Hepatocyte (in vitro differentiated cells): ENCODE data around the gene AQP11. TPM values are rescaled to one million over a fixed set of nuclear protein-coding genes. Genes with fewer than 3 reads are reported as not detected.

Source experiments
- DNase-seq: peaks from one replicate; pipeline ENCODE4 v3.0.0-alpha.2; 2016; ENCODE audit warnings: low spot score
- H2AFZ ChIP-seq: fragments of 200-600 bp; sonication (generic); 2 replicates; pipeline ENCODE4 v1.6.0; 2016; ENCODE audit warnings: antibody characterized with exemption, mild to moderate bottlenecking
- H3K27ac ChIP-seq: fragments of 200-600 bp; sonication (generic); 2 replicates; pipeline ENCODE4 v1.5.1; 2016; ENCODE audit warnings: mild to moderate bottlenecking
- H3K27me3 ChIP-seq: fragments of 200-600 bp; sonication (generic); 2 replicates; pipeline ENCODE4 v1.6.1; 2016
- H3K36me3 ChIP-seq: fragments of 200-600 bp; sonication (generic); replicated peaks from 2 replicates; pipeline ENCODE4 v1.5.1; 2016; ENCODE audit warnings: low read depth; ENCODE audit not compliant: insufficient read depth
- H3K4me1 ChIP-seq: fragments of 200-600 bp; sonication (generic); 2 replicates; pipeline ENCODE4 v1.5.1; 2016; ENCODE audit warnings: mild to moderate bottlenecking, moderate library complexity; ENCODE audit not compliant: insufficient read depth
- H3K4me2 ChIP-seq: fragments of 200-600 bp; sonication (generic); 2 replicates; pipeline ENCODE4 v1.6.0; 2016
- H3K4me3 ChIP-seq: fragments of 200-600 bp; sonication (generic); 2 replicates; pipeline ENCODE4 v1.5.1; 2016; ENCODE audit warnings: mild to moderate bottlenecking
- H3K79me2 ChIP-seq: fragments of 200-600 bp; sonication (generic); 2 replicates; pipeline ENCODE4 v1.6.0; 2017; ENCODE audit warnings: mild to moderate bottlenecking
- H3K9me2 ChIP-seq: fragments of 200-600 bp; sonication (generic); replicated peaks from 2 replicates; pipeline ENCODE4 v1.6.0; 2017; ENCODE audit warnings: mild to moderate bottlenecking; ENCODE audit not compliant: insufficient read depth
- H3K9me3 ChIP-seq: fragments of 200-600 bp; sonication (generic); 2 replicates; pipeline ENCODE4 v1.5.1; 2016; ENCODE audit warnings: low read depth, mild to moderate bottlenecking
- H4K20me1 ChIP-seq: fragments of 200-600 bp; sonication (generic); 2 replicates; pipeline ENCODE4 v1.6.0; 2016; ENCODE audit warnings: mild to moderate bottlenecking; ENCODE audit not compliant: insufficient read depth, poor library complexity, severe bottlenecking
- CTCF ChIP-seq: fragments of 200-600 bp; sonication (generic); IDR thresholded peaks from 2 replicates; pipeline ENCODE4 v1.5.1; 2016; ENCODE audit warnings: antibody characterized with exemption, mild to moderate bottlenecking; ENCODE audit not compliant: poor library complexity
- EZH2 ChIP-seq: fragments of 200-600 bp; sonication (generic); IDR thresholded peaks from 2 replicates; pipeline ENCODE4 v1.6.1; 2016; ENCODE audit warnings: antibody characterized with exemption, mild to moderate bottlenecking, borderline replicate concordance
- EZH2phosphoT487 ChIP-seq: fragments of 200-600 bp; sonication (generic); IDR thresholded peaks from one replicate; pipeline ENCODE4 v1.6.1; 2018; ENCODE audit warnings: antibody characterized with exemption, mild to moderate bottlenecking, low read depth, moderate library complexity; ENCODE audit not compliant: unreplicated experiment, severe bottlenecking
- WGBS: methylation state at CpG from one replicate; pipeline ENCODE4 v1.1.6; 2016; ENCODE audit warnings: low lambda C conversion rate; ENCODE audit errors: missing lambda C conversion rate; 5-methylcytosine and 5-hydroxymethylcytosine counted together
- polyA plus RNA-seq: library from polyadenylated mRNA; unstranded; fragments of >200 nt; fragmentation: Nextera tagmentation; extraction: Ambion mirVana; gene quantifications from 2 replicates; pipeline ENCODE4 v1.2.1, GENCODE V29; 2016
- total RNA-seq: library from RNA; depleted of rRNA; stranded (reverse); fragments of >200 nt; gene quantifications from 2 replicates; pipeline ENCODE4 v1.2.3, GENCODE V29; 2014

Gene AQP11
- total and polyA plus RNA-seq, 2 experiments from 2014 or later = 6.6 to 13.5 TPM

GRCh38 chr11:77561257-77561656 lies 28.5 kb upstream of the AQP11 start:
- no peaks in the 10 kb centered on the region for H3K9me3 ChIP-seq
- H3K27me3 ChIP-seq = no peaks in the 10 kb centered on the region
- H3K36me3 ChIP-seq = no peaks in the 10 kb centered on the region
- H3K27ac ChIP-seq = peak overlapping the region; percentile 78
- no peak overlapping the region for H2AFZ ChIP-seq
- no peak overlapping the region for H3K4me2 ChIP-seq
- DNase-seq = peak; percentile 43
- H3K9me2 ChIP-seq = no peaks in the 10 kb centered on the region
- WGBS = 81% methylated on average over 1 of the region's 1 CpG
- no peaks in the 10 kb centered on the region for H3K79me2 ChIP-seq
- no peaks in the 10 kb centered on the region for H4K20me1 ChIP-seq
- H3K4me3 ChIP-seq = no peak overlapping the region
- H3K4me1 ChIP-seq = peaks cover 3% of the 10 kb centered on the region
- TF ChIP-seq EZH2phosphoT487 = no peak
- TF ChIP-seq EZH2 = no peak
- TF ChIP-seq CTCF = no peak

- peaks cover 4% of the 10 kb centered on the region for H3K4me1 ChIP-seq
- H2AFZ ChIP-seq = no peak overlapping the region
- WGBS = 93% methylated on average over 4 of the region's 4 CpGs
- H3K36me3 ChIP-seq = no peaks in the 10 kb centered on the region
- no peaks in the 10 kb centered on the region for H3K9me3 ChIP-seq
- no peaks in the 10 kb centered on the region for H3K27me3 ChIP-seq
- TF ChIP-seq CTCF (no peak), EZH2 (no peak), EZH2phosphoT487 (no peak)
- H3K27ac ChIP-seq = no peak overlapping the region
- no peaks in the 10 kb centered on the region for H3K79me2 ChIP-seq
- no peak for DNase-seq
- no peaks in the 10 kb centered on the region for H3K9me2 ChIP-seq
- H4K20me1 ChIP-seq = no peaks in the 10 kb centered on the region
- no peak overlapping the region for H3K4me2 ChIP-seq
- no peak overlapping the region for H3K4me3 ChIP-seq
Measured at GRCh38 chr11:77568306-77568705, 21.4 kb upstream of the AQP11 start.

- no peak overlapping the region for H3K4me3 ChIP-seq
- H3K27me3 ChIP-seq = no peaks in the 10 kb centered on the region
- no peak overlapping the region for H2AFZ ChIP-seq
Measured at GRCh38 chr11:77568916-77569675, 20.7 kb upstream of the AQP11 start.

More at GRCh38 chr11:77568916-77569675, 20.7 kb upstream of the AQP11 start:
- Histone ChIP-seq H3K9me3 (no peaks in the 10 kb centered on the region), H3K36me3 (no peaks in the 10 kb centered on the region), H3K9me2 (no peaks in the 10 kb centered on the region), H3K27ac (no peak overlapping the region), H3K79me2 (no peaks in the 10 kb centered on the region), H3K4me2 (no peak overlapping the region), H3K4me1 (peaks cover 4% of the 10 kb centered on the region), H4K20me1 (no peaks in the 10 kb centered on the region)
- no peak for DNase-seq
- TF ChIP-seq EZH2phosphoT487 (no peak), EZH2 (no peak), CTCF (no peak)
- 88% methylated on average over 3 of the region's 3 CpGs for WGBS
